Skin epidermis (tissue), 12 donors: ENCODE measurements around the gene IL6.
A peak's percentile ranks its signal among the peaks of the same experiment; 100 is the strongest.
"Not testable (repeated sequence)": the region's sequence is repeated elsewhere in the genome, so short reads cannot be mapped to it uniquely, and the experiment has no call there.

Experiments
- H3K27ac ChIP-seq, 21 experiments: fragments of 200-600 bp; sonication (generic) in 11 of 21; one replicate each; pipeline ENCODE4 v1.5.0; 2020; ENCODE audit warnings: mild to moderate bottlenecking in 3 of 21, inconsistent platforms in 2 of 21, moderate library complexity in 2 of 21
- H3K4me3 ChIP-seq, 7 experiments: fragments of 200-600 bp; sonication (generic) in 2 of 7; one replicate each; pipeline ENCODE4 v1.5.0; 2020; ENCODE audit warnings: inconsistent platforms in 2 of 7, mild to moderate bottlenecking in 2 of 7, moderate library complexity in 1 of 7

The IL6 gene

GRCh38 chr7:22771194-22771871 lies 44.3 kb downstream of the IL6 start:
- Histone ChIP-seq H3K4me3 (no peak overlapping the region), H3K27ac (no peak overlapping the region)

DNA sequence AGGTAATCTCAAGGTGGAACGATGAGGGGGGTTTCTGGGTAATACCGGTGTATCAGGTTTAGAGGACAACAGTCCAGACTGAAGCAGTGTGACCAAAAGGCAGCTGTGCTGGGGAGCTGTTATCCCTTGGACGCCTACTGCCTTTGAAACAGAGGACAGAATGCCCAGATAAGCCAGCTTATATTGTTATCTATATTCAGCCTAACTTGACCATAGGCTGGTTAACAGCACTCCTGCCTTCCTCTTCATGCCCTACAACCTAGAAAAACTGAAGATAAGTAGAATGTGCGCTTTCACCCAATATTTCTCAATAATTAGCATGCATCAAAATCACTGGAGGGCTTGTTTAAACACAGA lies 44.9 kb downstream of the IL6 start:
- H3K27ac ChIP-seq: no peak overlapping the region
- no peak overlapping the region for H3K4me3 ChIP-seq

DNA sequence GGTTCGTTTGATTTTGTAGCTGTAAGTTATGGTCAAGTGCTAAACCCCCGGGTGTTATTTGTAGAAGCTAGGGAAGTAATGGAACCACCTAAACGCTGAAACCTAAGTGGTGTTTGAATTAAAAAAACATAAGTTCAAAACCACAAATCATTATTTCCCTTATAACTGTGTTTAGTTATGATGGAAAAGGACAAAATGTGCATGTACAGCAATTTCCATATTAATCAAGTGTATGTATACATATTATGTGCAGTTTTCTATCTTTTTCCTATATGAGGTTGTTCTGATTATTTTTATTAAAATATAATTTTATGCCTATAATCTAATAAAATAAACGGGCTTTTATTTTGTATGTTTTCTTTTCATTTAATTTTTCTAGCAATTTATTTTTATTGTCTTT lies 45.9 kb downstream of the IL6 start:
- no peak overlapping the region for H3K4me3 ChIP-seq
- no peak overlapping the region for H3K27ac ChIP-seq

DNA sequence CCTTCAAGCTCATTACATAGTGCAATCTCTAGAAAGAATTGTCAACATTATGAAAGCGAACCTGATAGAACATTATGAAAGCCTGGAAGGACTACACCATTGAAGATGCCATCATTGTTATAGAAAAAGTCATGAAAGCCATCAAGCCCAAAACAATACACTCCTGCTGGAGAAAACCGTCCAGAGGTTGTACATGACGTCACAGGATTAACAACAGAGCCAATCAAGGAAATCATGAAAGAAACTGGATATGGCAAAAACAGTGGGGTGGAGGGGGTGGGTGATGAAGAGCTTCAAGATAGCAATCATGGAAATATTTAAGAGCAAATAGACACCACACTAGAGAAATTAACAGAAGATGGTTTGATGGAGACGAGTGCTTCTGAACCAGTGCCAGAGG lies 50.0 kb downstream of the IL6 start:
- Histone ChIP-seq H3K4me3 (no peak overlapping the region), H3K27ac (no peak overlapping the region)

- not testable (repeated sequence) for H3K4me3 ChIP-seq, H3K27ac ChIP-seq
These were observed 52.8 kb downstream of the IL6 start for GRCh38 chr7:22779730-22780323.

DNA sequence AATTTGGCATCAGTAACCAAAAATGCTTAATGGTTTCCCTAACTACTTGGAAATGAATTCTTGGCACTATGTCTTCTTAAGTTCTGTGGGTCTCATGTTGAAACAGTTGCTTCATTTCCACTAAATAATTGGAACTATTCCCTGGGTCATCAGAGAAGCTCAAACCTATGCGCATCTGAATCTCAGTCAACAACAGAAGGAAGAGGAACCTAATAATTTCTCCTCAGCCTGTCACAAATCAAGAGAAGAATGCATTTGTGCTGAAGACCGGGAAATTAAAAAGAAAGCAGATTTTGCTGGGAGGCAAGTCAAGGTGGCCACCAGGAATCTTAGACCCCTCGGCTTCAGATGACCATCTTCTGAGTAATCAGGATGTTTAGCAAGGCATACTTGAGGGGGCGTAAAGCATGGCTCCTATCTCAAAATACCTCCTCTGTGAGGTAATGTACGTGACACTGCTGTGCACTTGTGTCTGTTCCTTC lies 54.3 kb downstream of the IL6 start:
- Histone ChIP-seq H3K4me3 (no peak overlapping the region), H3K27ac (peak overlapping the region in 3 of 21 experiments; percentile 18 to 46 (median 21))
